ENCODE measurements around the gene CCDC159. TPM values are rescaled to one million over a fixed set of nuclear protein-coding genes. Genes with fewer than 3 reads are reported as not detected.

Gene CCDC159
- total RNA-seq, 1 experiment from 2014 or later, result 6.8 TPM

- DNase-seq (ENCODE audit: low spot score), result no peak
- no peak for ATAC-seq
These were observed 17.6 kb downstream of the CCDC159 start for GRCh38 chr19:11363881-11364280.

DNA sequence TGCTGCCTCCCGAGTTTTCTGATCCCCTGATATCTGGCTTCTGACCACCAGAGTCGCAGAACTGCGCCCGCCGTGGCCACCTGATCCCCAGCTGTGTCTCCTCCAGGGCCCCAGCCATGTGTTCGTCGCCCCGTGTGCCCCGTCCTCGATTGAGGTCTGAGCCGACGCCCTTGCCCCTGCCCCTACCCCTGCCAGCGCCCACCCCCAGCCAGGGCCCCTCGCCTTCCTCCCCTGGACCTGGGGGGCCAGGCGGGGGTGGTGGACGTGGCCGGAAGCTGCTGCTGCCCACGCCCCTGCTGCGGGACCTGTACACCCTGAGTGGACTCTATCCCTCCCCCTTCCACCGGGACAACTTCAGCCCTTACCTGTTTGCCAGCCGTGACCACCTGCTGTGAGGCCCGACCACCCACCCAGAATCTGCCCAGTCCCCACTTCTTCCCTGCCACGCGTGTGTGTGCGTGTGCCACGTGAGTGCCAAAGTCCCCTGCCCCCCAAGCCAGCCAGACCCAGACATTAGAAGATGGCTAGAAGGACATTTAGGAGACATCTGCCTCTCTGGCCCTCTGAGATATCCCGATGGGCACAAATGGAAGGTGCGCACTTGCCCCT lies 18.1 kb downstream of the CCDC159 start:
- ChIA-PET CTCF (interaction anchor here (1.5 to 1.6 kb wide), 3 partner anchors 10 to 71 kb away, joined by 5 read pairs; partner anchors contain the start of gene SWSAP1), POLR2A (interaction anchor here (0.6 kb wide), 1 partner anchor 218 kb away, joined by 3 read pairs; no protein-coding TSS in a partner anchor)
- Mint-ChIP-seq H3K27ac (no peak overlapping the region), H3K9me3 (no peaks in the 10 kb centered on the region), H3K27me3 (ENCODE audit: low read depth) (peaks cover 21% of the 10 kb centered on the region), H3K4me3 (no peak overlapping the region), H3K36me3 (peaks cover 3% of the 10 kb centered on the region; the same call in 1 of the 2 replicates), H3K4me1 (peaks cover 16% of the 10 kb centered on the region)
- DNase-seq (ENCODE audit: low spot score) (no peak), ATAC-seq (no peak)
- TF ChIP-seq NR1H2 (CRISPR knock-in tag; IDR thresholded peaks at IDR 0.05) (no peak), ZNF396 (CRISPR knock-in tag; IDR thresholded peaks at IDR 0.05; ENCODE audit: borderline replicate concordance) (no peak), ZNF425 (CRISPR knock-in tag; conservative IDR thresholded peaks at IDR 0.05) (no peak), TEAD1 (CRISPR knock-in tag; IDR thresholded peaks at IDR 0.05) (no peak), IRF1 (CRISPR knock-in tag; IDR thresholded peaks at IDR 0.05) (no peak), ZNF671 (CRISPR knock-in tag; IDR thresholded peaks at IDR 0.05) (no peak), GRHL2 (CRISPR knock-in tag; IDR thresholded peaks at IDR 0.05; ENCODE audit: insufficient replicate concordance, severe bottlenecking) (no peak)
- TF ChIP-seq, protein P1, sequence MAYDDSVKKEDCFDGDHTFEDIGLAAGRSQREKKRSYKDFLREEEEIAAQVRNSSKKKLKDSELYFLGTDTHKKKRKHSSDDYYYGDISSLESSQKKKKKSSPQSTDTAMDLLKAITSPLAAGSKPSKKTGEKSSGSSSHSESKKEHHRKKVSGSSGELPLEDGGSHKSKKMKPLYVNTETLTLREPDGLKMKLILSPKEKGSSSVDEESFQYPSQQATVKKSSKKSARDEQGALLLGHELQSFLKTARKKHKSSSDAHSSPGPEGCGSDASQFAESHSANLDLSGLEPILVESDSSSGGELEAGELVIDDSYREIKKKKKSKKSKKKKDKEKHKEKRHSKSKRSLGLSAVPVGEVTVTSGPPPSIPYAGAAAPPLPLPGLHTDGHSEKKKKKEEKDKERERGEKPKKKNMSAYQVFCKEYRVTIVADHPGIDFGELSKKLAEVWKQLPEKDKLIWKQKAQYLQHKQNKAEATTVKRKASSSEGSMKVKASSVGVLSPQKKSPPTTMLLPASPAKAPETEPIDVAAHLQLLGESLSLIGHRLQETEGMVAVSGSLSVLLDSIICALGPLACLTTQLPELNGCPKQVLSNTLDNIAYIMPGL (CRISPR knock-in tag; IDR thresholded peaks at IDR 0.05), result no peak
- TF ChIP-seq, protein P2, sequence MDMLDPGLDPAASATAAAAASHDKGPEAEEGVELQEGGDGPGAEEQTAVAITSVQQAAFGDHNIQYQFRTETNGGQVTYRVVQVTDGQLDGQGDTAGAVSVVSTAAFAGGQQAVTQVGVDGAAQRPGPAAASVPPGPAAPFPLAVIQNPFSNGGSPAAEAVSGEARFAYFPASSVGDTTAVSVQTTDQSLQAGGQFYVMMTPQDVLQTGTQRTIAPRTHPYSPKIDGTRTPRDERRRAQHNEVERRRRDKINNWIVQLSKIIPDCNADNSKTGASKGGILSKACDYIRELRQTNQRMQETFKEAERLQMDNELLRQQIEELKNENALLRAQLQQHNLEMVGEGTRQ (CRISPR knock-in tag; IDR thresholded peaks at IDR 0.05), result no peak
- TF ChIP-seq, protein P3, sequence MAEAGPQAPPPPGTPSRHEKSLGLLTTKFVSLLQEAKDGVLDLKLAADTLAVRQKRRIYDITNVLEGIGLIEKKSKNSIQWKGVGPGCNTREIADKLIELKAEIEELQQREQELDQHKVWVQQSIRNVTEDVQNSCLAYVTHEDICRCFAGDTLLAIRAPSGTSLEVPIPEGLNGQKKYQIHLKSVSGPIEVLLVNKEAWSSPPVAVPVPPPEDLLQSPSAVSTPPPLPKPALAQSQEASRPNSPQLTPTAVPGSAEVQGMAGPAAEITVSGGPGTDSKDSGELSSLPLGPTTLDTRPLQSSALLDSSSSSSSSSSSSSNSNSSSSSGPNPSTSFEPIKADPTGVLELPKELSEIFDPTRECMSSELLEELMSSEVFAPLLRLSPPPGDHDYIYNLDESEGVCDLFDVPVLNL (CRISPR knock-in tag; IDR thresholded peaks at IDR 0.05; ENCODE audit: borderline replicate concordance, low read depth), result no peak

More at GRCh38 chr19:11363881-11364280, 17.6 kb downstream of the CCDC159 start:
- Mint-ChIP-seq H3K4me1 (peaks cover 16% of the 10 kb centered on the region), H3K9me3 (no peaks in the 10 kb centered on the region), H3K36me3 (peaks cover 3% of the 10 kb centered on the region; the same call in 1 of the 2 replicates), H3K4me3 (no peak overlapping the region), H3K27ac (no peak overlapping the region), H3K27me3 (ENCODE audit: low read depth) (peaks cover 26% of the 10 kb centered on the region)
- ChIA-PET POLR2A (no interaction called here), CTCF (interaction anchor here (0.6 to 1.6 kb wide), 4 partner anchors 11 to 70 kb away, joined by 5 read pairs; partner anchors contain the start of gene SWSAP1)
- TF ChIP-seq MYBL2 (CRISPR knock-in tag; IDR thresholded peaks at IDR 0.05), result no peak
- TF ChIP-seq, protein P3 (CRISPR knock-in tag; IDR thresholded peaks at IDR 0.05; ENCODE audit: borderline replicate concordance, low read depth), result no peak
- no peak for TF ChIP-seq FOXP4 (CRISPR knock-in tag; IDR thresholded peaks at IDR 0.05)
- TF ChIP-seq ZNF281 (CRISPR knock-in tag; IDR thresholded peaks at IDR 0.05), result no peak
